Measurements from ENCODE around the gene SPI1. TPM values are rescaled to one million over a fixed set of nuclear protein-coding genes. Genes with fewer than 3 reads are reported as not detected.

The SPI1 gene
- total RNA-seq, 2 experiments from 2014 or later = 4.9 to 5.9 TPM

GRCh38 chr11:47415949-47416472 is 37.7 kb upstream of the SPI1 start:
- peaks cover 70% of the 10 kb centered on the region for H3K36me3 Mint-ChIP-seq (ENCODE audit: low read depth)
- ChIA-PET CTCF (no interaction called here), POLR2A (interaction anchor here (0.7 kb wide), 1 partner anchor 10 kb away, joined by 3 read pairs; the partner anchor contains the start of gene PSMC3)
- no peak for TF ChIP-seq CTCF (IDR thresholded peaks at IDR 0.05)
- Histone ChIP-seq H3K27ac (ENCODE audit: low read depth in 1 of 2, low read length in 2 of 2) (no peak overlapping the region), H3K9me3 (ENCODE audit: control insufficient read depth in 1 of 2, insufficient read depth in 1 of 2, low read length in 2 of 2) (no peaks in the 10 kb centered on the region), H3K4me1 (ENCODE audit: insufficient read depth, low read length) (peaks cover 8% of the 10 kb centered on the region), H3K27me3 (ENCODE audit: control insufficient read depth in 1 of 2, insufficient read depth in 2 of 2, low read length in 2 of 2) (no peaks in the 10 kb centered on the region), H3K36me3 (ENCODE audit: insufficient read depth, low read length) (peaks cover 61% of the 10 kb centered on the region), H3K4me3 (ENCODE audit: low read length) (no peak overlapping the region)
- no peak overlapping the region for H3K27ac Mint-ChIP-seq
- intact Hi-C loops (cut with DNase I, micrococcal nuclease) = no loop called here
- no peaks in the 10 kb centered on the region for H3K27me3 Mint-ChIP-seq
- no peaks in the 10 kb centered on the region for H3K4me1 Mint-ChIP-seq (ENCODE audit: low read depth)
- no peak for ATAC-seq (ENCODE audit: poor library complexity)
- DNase-seq = peak in 1 of 14 experiments; percentile 13
- no peak overlapping the region for H3K4me3 Mint-ChIP-seq
- no peaks in the 10 kb centered on the region for H3K9me3 Mint-ChIP-seq

- peaks cover 55% of the 10 kb centered on the region for H3K36me3 ChIP-seq (ENCODE audit: insufficient read depth, low read length)
- Mint-ChIP-seq H3K36me3 (ENCODE audit: low read depth) (peaks cover 64% of the 10 kb centered on the region), H3K27ac (no peak overlapping the region), H3K27me3 (no peaks in the 10 kb centered on the region), H3K9me3 (no peaks in the 10 kb centered on the region), H3K4me1 (ENCODE audit: low read depth) (no peaks in the 10 kb centered on the region), H3K4me3 (no peak overlapping the region)
- CTCF ChIA-PET = no interaction called here
- H3K27me3 ChIP-seq (ENCODE audit: control insufficient read depth in 1 of 2, insufficient read depth in 2 of 2, low read length in 2 of 2) = no peaks in the 10 kb centered on the region
- TF ChIP-seq CTCF (IDR thresholded peaks at IDR 0.05) = no peak
- ATAC-seq (ENCODE audit: poor library complexity) (no peak), DNase-seq (peak in 1 of 14 experiments; percentile 16)
- intact Hi-C loops (cut with DNase I, micrococcal nuclease) = no loop called here
- POLR2A ChIA-PET = interaction anchor here (0.7 kb wide), 1 partner anchor 11 kb away, joined by 3 read pairs; the partner anchor contains the start of gene PSMC3
- peaks cover 11% of the 10 kb centered on the region for H3K4me1 ChIP-seq (ENCODE audit: insufficient read depth, low read length)
- H3K4me3 ChIP-seq (ENCODE audit: low read length) = no peak overlapping the region
- H3K9me3 ChIP-seq (ENCODE audit: control insufficient read depth in 1 of 2, insufficient read depth in 1 of 2, low read length in 2 of 2) = no peaks in the 10 kb centered on the region
- H3K27ac ChIP-seq (ENCODE audit: low read depth in 1 of 2, low read length in 2 of 2) = no peak overlapping the region
Observed at GRCh38 chr11:47415091-47415854, 36.9 kb upstream of the SPI1 start.

- Mint-ChIP-seq H3K9me3 (no peaks in the 10 kb centered on the region), H3K27ac (no peak overlapping the region), H3K27me3 (no peaks in the 10 kb centered on the region), H3K4me3 (no peak overlapping the region), H3K36me3 (ENCODE audit: low read depth) (peaks cover 58% of the 10 kb centered on the region), H3K4me1 (ENCODE audit: low read depth) (no peaks in the 10 kb centered on the region)
- ATAC-seq (ENCODE audit: poor library complexity) (no peak), DNase-seq (peak in 1 of 14 experiments; percentile 14)
- H3K4me3 ChIP-seq (ENCODE audit: low read length) = no peak overlapping the region
- no peaks in the 10 kb centered on the region for H3K9me3 ChIP-seq (ENCODE audit: control insufficient read depth in 1 of 2, insufficient read depth in 1 of 2, low read length in 2 of 2)
- H3K36me3 ChIP-seq (ENCODE audit: insufficient read depth, low read length) = peaks cover 49% of the 10 kb centered on the region
- no peaks in the 10 kb centered on the region for H3K27me3 ChIP-seq (ENCODE audit: control insufficient read depth in 1 of 2, insufficient read depth in 2 of 2, low read length in 2 of 2)
- TF ChIP-seq CTCF (IDR thresholded peaks at IDR 0.05) = no peak
- no peak overlapping the region for H3K27ac ChIP-seq (ENCODE audit: low read depth in 1 of 2, low read length in 2 of 2)
- intact Hi-C loops (cut with DNase I, micrococcal nuclease) = no loop called here
- CTCF ChIA-PET = no interaction called here
- H3K4me1 ChIP-seq (ENCODE audit: insufficient read depth, low read length) = peaks cover 17% of the 10 kb centered on the region
- POLR2A ChIA-PET = no interaction called here
Observed at GRCh38 chr11:47414685-47415070, 36.3 kb upstream of the SPI1 start.

All from CD4-positive, alpha-beta T cell (primary cell).